ENCODE measurements around the gene ITGA11. TPM values are rescaled to one million over a fixed set of nuclear protein-coding genes. Genes with fewer than 3 reads are reported as not detected.

ITGA11 gene
- total RNA-seq, 1 donor from 2014 or later = 0.22 TPM

- Mint-ChIP-seq H3K9me3 (ENCODE audit: unreplicated experiment) (peaks cover 19% of the 10 kb centered on the region), H3K36me3 (ENCODE audit: unreplicated experiment) (no peaks in the 10 kb centered on the region), H3K27ac (ENCODE audit: unreplicated experiment) (peak overlapping the region; percentile 97), H3K27me3 (ENCODE audit: unreplicated experiment) (peaks cover 16% of the 10 kb centered on the region), H3K4me1 (ENCODE audit: low read depth, unreplicated experiment) (peaks cover 60% of the 10 kb centered on the region), H3K4me3 (ENCODE audit: unreplicated experiment) (peak overlapping the region; percentile 22)
- no peak for DNase-seq
- no peak for TF ChIP-seq CTCF (IDR thresholded peaks at IDR 0.05; ENCODE audit: partially characterized antibody, unreplicated experiment)
These were observed 84.6 kb downstream of the ITGA11 start for GRCh38 chr15:68347392-68347791.

GRCh38 chr15:68346979-68347378 is 85.0 kb downstream of the ITGA11 start:
- peak overlapping the region; percentile 97 for H3K27ac Mint-ChIP-seq (ENCODE audit: unreplicated experiment)

GRCh38 chr15:68345481-68345880 is 86.5 kb downstream of the ITGA11 start:
- Mint-ChIP-seq H3K4me3 (ENCODE audit: unreplicated experiment) (peak overlapping the region; percentile 76), H3K36me3 (ENCODE audit: unreplicated experiment) (no peaks in the 10 kb centered on the region), H3K4me1 (ENCODE audit: low read depth, unreplicated experiment) (peaks cover 64% of the 10 kb centered on the region), H3K9me3 (ENCODE audit: unreplicated experiment) (peaks cover 19% of the 10 kb centered on the region), H3K27me3 (ENCODE audit: unreplicated experiment) (peaks cover 16% of the 10 kb centered on the region), H3K27ac (ENCODE audit: unreplicated experiment) (peak overlapping the region; percentile 97)
- TF ChIP-seq CTCF (IDR thresholded peaks at IDR 0.05; ENCODE audit: partially characterized antibody, unreplicated experiment) = no peak
- peak; percentile 82 for DNase-seq

More at GRCh38 chr15:68346979-68347378, 85.0 kb downstream of the ITGA11 start:
- Mint-ChIP-seq H3K27me3 (ENCODE audit: unreplicated experiment) (peaks cover 16% of the 10 kb centered on the region), H3K36me3 (ENCODE audit: unreplicated experiment) (no peaks in the 10 kb centered on the region), H3K4me1 (ENCODE audit: low read depth, unreplicated experiment) (peaks cover 64% of the 10 kb centered on the region), H3K9me3 (ENCODE audit: unreplicated experiment) (peaks cover 19% of the 10 kb centered on the region), H3K4me3 (ENCODE audit: unreplicated experiment) (peak overlapping the region; percentile 21)
- TF ChIP-seq CTCF (IDR thresholded peaks at IDR 0.05; ENCODE audit: partially characterized antibody, unreplicated experiment) = no peak
- no peak for DNase-seq

GRCh38 chr15:68344600-68344999 is 87.4 kb downstream of the ITGA11 start:
- H3K4me3 Mint-ChIP-seq (ENCODE audit: unreplicated experiment) = peak overlapping the region; percentile 76

More at GRCh38 chr15:68344600-68344999, 87.4 kb downstream of the ITGA11 start:
- TF ChIP-seq CTCF (IDR thresholded peaks at IDR 0.05; ENCODE audit: partially characterized antibody, unreplicated experiment) = no peak
- DNase-seq = no peak
- H3K36me3 Mint-ChIP-seq (ENCODE audit: unreplicated experiment) = no peaks in the 10 kb centered on the region
- peaks cover 64% of the 10 kb centered on the region for H3K4me1 Mint-ChIP-seq (ENCODE audit: low read depth, unreplicated experiment)
- peaks cover 16% of the 10 kb centered on the region for H3K27me3 Mint-ChIP-seq (ENCODE audit: unreplicated experiment)
- peak overlapping the region; percentile 97 for H3K27ac Mint-ChIP-seq (ENCODE audit: unreplicated experiment)
- H3K9me3 Mint-ChIP-seq (ENCODE audit: unreplicated experiment) = peaks cover 19% of the 10 kb centered on the region
